B cell (primary cell): Measurements from ENCODE around the gene PXDC1. TPM values are rescaled to one million over a fixed set of nuclear protein-coding genes. Genes with fewer than 3 reads are reported as not detected.
"Not testable (repeated sequence)": the region's sequence is repeated elsewhere in the genome, so short reads cannot be mapped to it uniquely, and the experiment has no call there.

Experiments
- ATAC-seq: fragments of 200-7000 bp; cut with Tn5 transposase; one replicate; pipeline ENCODE4 v1.10.0; 2021; ENCODE audit warnings: low read depth, mild to moderate bottlenecking, moderate number of reproducible peaks, moderate library complexity
- CTCF ChIA-PET: fragments of 350-600 bp; sonication (Branson Sonifier 250); formaldehyde crosslinking; loops from one replicate; lab custom pipeline; 2021; ENCODE audit warnings: antibody characterized with exemption, inconsistent platforms; lab: Charles Lee
- POLR2A ChIA-PET: fragments of 350-600 bp; sonication (Branson Sonifier 250); formaldehyde crosslinking; loops from one replicate; lab custom pipeline; 2021; ENCODE audit warnings: antibody characterized with exemption; lab: Charles Lee
- DNase-seq: peaks from one replicate; pipeline ENCODE4 v3.0.0; 2013
- H2AFZ ChIP-seq: 2 replicates; pipeline ENCODE4 v1.6.1; 2012; ENCODE audit warnings: mild to moderate bottlenecking, low read depth, low read length; ENCODE audit not compliant: insufficient read depth, poor library complexity, severe bottlenecking
- H3K27ac ChIP-seq, 2 donors: 1 replicate in 1 of 2; 2 replicates in 1 of 2; pipeline ENCODE4 v1.5.1; 2012 to 2013; ENCODE audit warnings: low read length in 2 of 2, mild to moderate bottlenecking in 2 of 2, moderate library complexity in 1 of 2
- H3K27me3 ChIP-seq, 4 experiments: fragments of 200-600 bp in 1 of 4; sonication (generic) in 1 of 4; replicated peaks in 1 of 4; 1 replicate in 2 of 4; 2 replicates in 2 of 4; pipeline versions ENCODE4 v1.6.1 to v1.7.0; 2013 to 2016; ENCODE audit warnings: low read length in 3 of 4, mild to moderate bottlenecking in 2 of 4, mixed read lengths in 1 of 4, moderate library complexity in 1 of 4; ENCODE audit not compliant: insufficient read depth in 4 of 4, control insufficient read depth in 3 of 4; ENCODE audit errors: control extremely low read depth in 1 of 4
- H3K36me3 ChIP-seq, 2 experiments: replicated peaks in 1 of 2; 1 replicate in 1 of 2; 2 replicates in 1 of 2; pipeline versions ENCODE4 v1.6.1 to v1.7.1; 2013; ENCODE audit warnings: low read length in 1 of 2; ENCODE audit not compliant: insufficient read depth in 2 of 2, control insufficient read depth in 1 of 2; ENCODE audit errors: control extremely low read depth in 1 of 2, extremely low read depth in 1 of 2
- H3K4me1 ChIP-seq, 2 donors: fragments of 200-600 bp in 1 of 2; sonication (generic) in 1 of 2; 1 replicate in 1 of 2; 2 replicates in 1 of 2; pipeline versions ENCODE4 v1.5.1 to v1.6.1; 2013 to 2017; ENCODE audit warnings: low read length in 2 of 2; ENCODE audit not compliant: control insufficient read depth in 2 of 2, insufficient read depth in 2 of 2
- H3K4me2 ChIP-seq: replicated peaks from 2 replicates; pipeline ENCODE3; 2012; ENCODE audit warnings: mild to moderate bottlenecking, low read depth, low read length; ENCODE audit not compliant: poor library complexity, severe bottlenecking
- H3K4me3 ChIP-seq, 5 experiments: fragments of 200-600 bp in 1 of 5; sonication (generic) in 1 of 5; 1 replicate in 3 of 5; 2 replicates in 2 of 5; pipeline versions ENCODE4 v1.5.1 to v1.7.0; 2011 to 2016; ENCODE audit warnings: low read length in 4 of 5, mild to moderate bottlenecking in 4 of 5, low read depth in 2 of 5, control low read depth in 1 of 5, moderate library complexity in 1 of 5; ENCODE audit not compliant: insufficient read depth in 1 of 5; ENCODE audit errors: control extremely low read depth in 1 of 5, extremely low read depth in 1 of 5
- H3K79me2 ChIP-seq: fragments of 200-600 bp; sonication (generic); one replicate; pipeline ENCODE4 v1.6.0; 2016; ENCODE audit warnings: low read length; ENCODE audit not compliant: control insufficient read depth, insufficient read depth
- H3K9ac ChIP-seq: fragments of 200-600 bp; sonication (generic); 2 replicates; pipeline ENCODE4 v1.6.1; 2017; ENCODE audit warnings: mild to moderate bottlenecking, low read length, moderate library complexity
- H3K9me3 ChIP-seq, 3 donors: one replicate each; pipeline versions ENCODE4 v1.6.1 to v1.7.1; 2013; ENCODE audit warnings: low read length in 2 of 3; ENCODE audit not compliant: control insufficient read depth in 2 of 3, insufficient read depth in 1 of 3; ENCODE audit errors: control extremely low read depth in 1 of 3
- H4K20me1 ChIP-seq: 2 replicates; pipeline ENCODE4 v1.6.0; 2012; ENCODE audit warnings: mild to moderate bottlenecking, low read length; ENCODE audit not compliant: insufficient read depth, control insufficient read depth, poor library complexity, severe bottlenecking
- H3K27ac Mint-ChIP-seq: one replicate; pipeline ENCODE4 v1.8.0; 2021; ENCODE audit warnings: mixed read lengths
- H3K27me3 Mint-ChIP-seq: one replicate; pipeline ENCODE4 v1.8.0; 2021; ENCODE audit warnings: mixed read lengths
- H3K4me1 Mint-ChIP-seq: one replicate; pipeline ENCODE4 v1.8.0; 2021; ENCODE audit warnings: mixed read lengths
- H3K4me3 Mint-ChIP-seq: one replicate; pipeline ENCODE4 v1.8.0; 2021; ENCODE audit warnings: mixed read lengths
- H3K9me3 Mint-ChIP-seq: one replicate; pipeline ENCODE4 v1.8.0; 2022; ENCODE audit warnings: mixed read lengths; ENCODE audit not compliant: insufficient read depth
- EZH2 ChIP-seq: IDR thresholded peaks from 2 replicates; pipeline ENCODE4 v1.6.1; 2012; ENCODE audit warnings: borderline replicate concordance, low read depth, mild to moderate bottlenecking, moderate library complexity, low read length; ENCODE audit not compliant: insufficient read depth, poor library complexity, severe bottlenecking
- WGBS: methylation state at CpG from one replicate; pipeline ENCODE4 v1.1.5; 2013; ENCODE audit warnings: missing lambda C conversion rate; ENCODE audit not compliant: insufficient coverage; 5-methylcytosine and 5-hydroxymethylcytosine counted together
- intact Hi-C: fragments of 100-400 bp; cut with micrococcal nuclease; formaldehyde crosslinking; loops from one replicate; pipeline ENCODE4 v1.10.0; 2022
- polyA plus RNA-seq: library from polyadenylated mRNA; depleted of rRNA; stranded (reverse); fragments of >200 nt; gene quantifications from 2 replicates; pipeline ENCODE4 v1.2.3, GENCODE V29; 2012
- total RNA-seq, 2 donors: library from RNA; stranded (reverse); fragments of 120-200 nt in 1 of 2; gene quantifications; 1 replicate in 1 of 2; 2 replicates in 1 of 2; pipeline versions ENCODE4 v1.2.3 to v1.2.4, GENCODE V29; 2013 to 2022
- TF ChIP-seq, protein P1 (sequence below): fragments of 200-600 bp; IDR thresholded peaks from one replicate; pipeline ENCODE4 v1.8.0; 2022; ENCODE audit warnings: antibody characterized with exemption, mild to moderate bottlenecking

Gene PXDC1
- total and polyA plus RNA-seq, 2 donors (not counting 1 experiment from before 2014, with no cell fraction given): 4.7 to 18.9 TPM

DNA sequence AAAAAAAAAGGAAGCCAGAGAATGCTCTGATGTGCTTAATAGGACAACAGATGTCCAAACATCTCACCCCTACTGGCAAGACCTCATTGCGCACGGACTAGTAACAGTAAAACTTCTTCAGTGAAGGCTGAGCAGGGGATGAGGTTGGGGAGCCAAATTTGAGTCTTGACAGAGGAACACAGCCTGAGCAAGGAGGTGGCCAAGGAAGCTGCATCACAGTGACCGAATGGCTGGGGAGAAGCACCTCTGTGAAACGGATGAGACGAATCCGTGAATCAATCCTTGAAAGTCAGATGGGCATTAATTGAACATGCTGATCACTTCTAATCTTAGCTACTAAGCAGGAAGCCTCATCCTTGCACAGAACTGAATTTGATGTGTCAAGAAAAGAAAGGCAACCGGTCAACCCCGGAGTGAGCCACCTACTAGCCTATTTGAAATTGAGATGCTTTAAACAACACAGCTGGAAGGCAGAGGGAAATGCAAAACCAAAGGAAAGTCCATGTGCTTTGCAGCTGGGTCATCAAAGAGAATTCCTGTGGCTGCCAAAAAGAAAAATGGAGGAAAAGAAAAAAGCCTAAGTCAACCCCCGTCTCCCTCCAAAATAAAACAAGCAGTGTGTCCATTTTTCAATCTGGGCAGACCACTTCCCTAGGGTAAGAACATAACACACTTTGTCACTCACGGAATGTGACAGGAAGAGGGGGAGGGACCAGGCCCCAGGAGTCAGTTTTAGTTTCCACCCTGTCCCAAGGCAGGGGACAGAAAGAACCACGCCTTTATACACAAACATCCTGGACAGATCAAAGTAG is 29.5 kb downstream of the PXDC1 start:
- H3K27ac ChIP-seq: no peak overlapping the region
- Mint-ChIP-seq H3K4me1 (no peaks in the 10 kb centered on the region), H3K27ac (no peak overlapping the region), H3K27me3 (no peaks in the 10 kb centered on the region), H3K4me3 (no peak overlapping the region), H3K9me3 (no peaks in the 10 kb centered on the region)
- H3K4me3 ChIP-seq: no peak overlapping the region
- no peak overlapping the region for H3K4me2 ChIP-seq
- intact Hi-C loops: no loop called here
- ChIA-PET POLR2A (no interaction called here), CTCF (interaction anchor here (1.8 to 2.0 kb wide), 2 partner anchors 10 to 442 kb away, joined by 4 to 9 read pairs; no protein-coding TSS in a partner anchor)
- TF ChIP-seq, protein P1, sequence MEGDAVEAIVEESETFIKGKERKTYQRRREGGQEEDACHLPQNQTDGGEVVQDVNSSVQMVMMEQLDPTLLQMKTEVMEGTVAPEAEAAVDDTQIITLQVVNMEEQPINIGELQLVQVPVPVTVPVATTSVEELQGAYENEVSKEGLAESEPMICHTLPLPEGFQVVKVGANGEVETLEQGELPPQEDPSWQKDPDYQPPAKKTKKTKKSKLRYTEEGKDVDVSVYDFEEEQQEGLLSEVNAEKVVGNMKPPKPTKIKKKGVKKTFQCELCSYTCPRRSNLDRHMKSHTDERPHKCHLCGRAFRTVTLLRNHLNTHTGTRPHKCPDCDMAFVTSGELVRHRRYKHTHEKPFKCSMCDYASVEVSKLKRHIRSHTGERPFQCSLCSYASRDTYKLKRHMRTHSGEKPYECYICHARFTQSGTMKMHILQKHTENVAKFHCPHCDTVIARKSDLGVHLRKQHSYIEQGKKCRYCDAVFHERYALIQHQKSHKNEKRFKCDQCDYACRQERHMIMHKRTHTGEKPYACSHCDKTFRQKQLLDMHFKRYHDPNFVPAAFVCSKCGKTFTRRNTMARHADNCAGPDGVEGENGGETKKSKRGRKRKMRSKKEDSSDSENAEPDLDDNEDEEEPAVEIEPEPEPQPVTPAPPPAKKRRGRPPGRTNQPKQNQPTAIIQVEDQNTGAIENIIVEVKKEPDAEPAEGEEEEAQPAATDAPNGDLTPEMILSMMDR: no peak
- TF ChIP-seq EZH2: no peak
- no peaks in the 10 kb centered on the region for H4K20me1 ChIP-seq
- no peak overlapping the region for H2AFZ ChIP-seq
- no peaks in the 10 kb centered on the region for H3K9me3 ChIP-seq
- WGBS: 95% methylated on average over 5 of the region's 11 CpGs
- no peaks in the 10 kb centered on the region for H3K79me2 ChIP-seq
- no peaks in the 10 kb centered on the region for H3K36me3 ChIP-seq
- no peaks in the 10 kb centered on the region for H3K27me3 ChIP-seq
- H3K4me1 ChIP-seq: no peaks in the 10 kb centered on the region
- no peak overlapping the region for H3K9ac ChIP-seq
- ATAC-seq (no peak), DNase-seq (no peak)

DNA sequence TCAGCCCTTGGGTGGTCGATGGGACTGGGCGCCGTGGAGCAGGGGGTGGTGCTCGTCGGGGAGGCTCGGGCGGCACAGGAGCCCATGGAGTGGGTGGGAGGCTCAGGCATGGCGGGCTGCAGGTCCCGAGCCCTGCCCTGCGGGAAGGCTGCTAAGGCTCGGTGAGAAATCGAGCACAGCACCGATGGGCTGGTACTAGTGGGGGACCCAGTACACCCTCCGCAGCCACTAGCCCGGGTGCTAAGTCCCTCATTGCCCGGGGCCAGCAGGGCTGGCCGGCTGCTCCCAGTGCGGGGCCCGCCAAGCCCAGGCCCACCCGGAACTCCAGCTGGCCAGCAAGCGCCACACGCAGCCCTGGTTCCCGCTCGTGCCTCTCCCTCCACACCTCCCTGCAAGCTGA is 30.7 kb downstream of the PXDC1 start:
- H3K79me2 ChIP-seq, H3K9ac ChIP-seq, H3K27me3 ChIP-seq, intact Hi-C loops, H3K4me1 Mint-ChIP-seq, H3K27me3 Mint-ChIP-seq, H3K27ac Mint-ChIP-seq, H3K4me3 Mint-ChIP-seq, DNase-seq, H3K36me3 ChIP-seq, H2AFZ ChIP-seq, H3K27ac ChIP-seq, H3K4me3 ChIP-seq, H3K4me1 ChIP-seq, POLR2A ChIA-PET, ATAC-seq, H3K9me3 ChIP-seq, H3K4me2 ChIP-seq, H4K20me1 ChIP-seq, H3K9me3 Mint-ChIP-seq: not testable (repeated sequence)
- CTCF ChIA-PET: interaction anchor here (1.8 to 1.9 kb wide), 2 partner anchors 11 kb away, joined by 7 to 9 read pairs; no protein-coding TSS in a partner anchor
- WGBS: 97% methylated on average over 12 of the region's 24 CpGs
